ENCODE measurements around the gene SESN1. TPM values are rescaled to one million over a fixed set of nuclear protein-coding genes. Genes with fewer than 3 reads are reported as not detected.

The SESN1 gene
- total RNA-seq, 6 donors from 2014 or later, result 26.4 to 71.2 (median 31.3) TPM

DNA sequence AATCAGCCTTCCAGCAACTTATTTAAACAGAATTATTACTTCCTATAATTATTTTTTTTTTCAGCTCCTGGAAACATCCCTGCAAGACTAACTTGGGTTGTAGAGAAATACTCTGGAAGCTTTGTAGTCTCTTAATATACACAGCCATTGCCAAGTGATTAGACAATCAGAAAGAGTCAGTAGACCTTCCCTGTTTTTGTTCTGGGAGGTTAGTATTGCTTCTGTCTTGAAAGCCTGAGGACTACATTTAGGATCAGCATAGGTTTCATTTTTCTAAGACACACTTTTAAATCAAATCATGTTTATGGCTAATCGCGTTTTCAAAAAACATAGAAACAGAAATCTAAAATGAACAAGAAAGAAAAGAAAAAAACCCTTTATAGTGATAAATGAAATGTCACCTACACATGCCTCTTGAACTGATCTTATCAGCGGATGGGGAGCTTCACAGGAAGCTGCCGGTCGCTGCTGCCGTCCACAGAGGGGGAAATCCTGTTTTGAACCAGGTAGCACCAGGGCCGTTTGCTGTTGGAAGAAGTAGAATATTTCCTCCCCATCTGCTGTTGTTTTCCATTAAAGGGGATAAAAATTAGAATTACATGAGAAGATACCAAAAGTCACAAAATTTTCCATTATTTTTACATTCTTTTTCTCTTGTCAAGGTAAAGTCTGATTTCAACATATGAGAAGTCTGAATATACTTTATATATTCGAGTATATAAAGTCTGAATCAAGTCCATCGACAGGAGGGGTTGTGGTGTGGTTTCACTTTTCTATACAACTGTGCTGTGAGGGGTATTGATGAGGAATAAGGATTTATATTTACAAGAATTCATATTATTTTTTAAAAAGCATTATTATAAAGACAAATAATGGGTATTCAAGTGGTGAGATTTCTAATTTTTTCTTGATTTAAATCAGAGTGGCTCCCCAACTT, 151.8 kb downstream of the SESN1 start:
- DNase-seq (no peak), ATAC-seq (ENCODE audit: low FRiP score in 2 of 2) (no peak)
- TF ChIP-seq EP300 (IDR thresholded peaks at IDR 0.05) (no peak), POLR2AphosphoS5 (IDR thresholded peaks at IDR 0.05) (no peak), POLR2A (IDR thresholded peaks at IDR 0.05) (no peak)
- TF ChIP-seq, protein P1, sequence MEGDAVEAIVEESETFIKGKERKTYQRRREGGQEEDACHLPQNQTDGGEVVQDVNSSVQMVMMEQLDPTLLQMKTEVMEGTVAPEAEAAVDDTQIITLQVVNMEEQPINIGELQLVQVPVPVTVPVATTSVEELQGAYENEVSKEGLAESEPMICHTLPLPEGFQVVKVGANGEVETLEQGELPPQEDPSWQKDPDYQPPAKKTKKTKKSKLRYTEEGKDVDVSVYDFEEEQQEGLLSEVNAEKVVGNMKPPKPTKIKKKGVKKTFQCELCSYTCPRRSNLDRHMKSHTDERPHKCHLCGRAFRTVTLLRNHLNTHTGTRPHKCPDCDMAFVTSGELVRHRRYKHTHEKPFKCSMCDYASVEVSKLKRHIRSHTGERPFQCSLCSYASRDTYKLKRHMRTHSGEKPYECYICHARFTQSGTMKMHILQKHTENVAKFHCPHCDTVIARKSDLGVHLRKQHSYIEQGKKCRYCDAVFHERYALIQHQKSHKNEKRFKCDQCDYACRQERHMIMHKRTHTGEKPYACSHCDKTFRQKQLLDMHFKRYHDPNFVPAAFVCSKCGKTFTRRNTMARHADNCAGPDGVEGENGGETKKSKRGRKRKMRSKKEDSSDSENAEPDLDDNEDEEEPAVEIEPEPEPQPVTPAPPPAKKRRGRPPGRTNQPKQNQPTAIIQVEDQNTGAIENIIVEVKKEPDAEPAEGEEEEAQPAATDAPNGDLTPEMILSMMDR (IDR thresholded peaks at IDR 0.05), result no peak
- Histone ChIP-seq H3K36me3 (no peaks in the 10 kb centered on the region), H3K4me3 (peak overlapping the region in 1 of 4 donors; percentile 7), H3K9me3 (no peaks in the 10 kb centered on the region), H3K4me1 (peaks cover 35 to 55% (median 49%) of the 10 kb centered on the region in 4 donors), H3K27me3 (no peaks in the 10 kb centered on the region), H3K27ac (peak overlapping the region in 2 of 4 donors; percentile 81 to 84)
- WGBS, 2 donors, result 30 to 35% methylated on average over 9 of the region's 9 CpGs

DNA sequence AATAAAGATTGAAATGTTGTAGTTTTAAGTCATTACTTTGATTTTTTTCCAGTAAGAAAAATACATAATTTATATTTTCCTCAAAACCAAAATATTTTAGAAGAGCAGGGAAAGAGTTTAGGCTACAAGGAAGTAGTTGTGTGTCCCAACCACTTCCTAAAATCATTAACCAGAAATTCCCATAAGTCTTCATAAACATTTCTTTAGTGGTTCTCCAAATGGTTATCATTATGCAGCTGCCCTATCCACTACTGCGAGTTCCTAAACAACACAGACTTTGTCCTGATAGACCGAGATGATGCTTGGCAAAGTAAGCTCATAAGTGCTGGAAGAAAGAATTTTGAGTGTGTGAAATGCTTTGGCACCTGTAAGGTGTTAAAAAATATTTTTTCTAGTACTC, 152.8 kb downstream of the SESN1 start:
- no peaks in the 10 kb centered on the region for H3K9me3 ChIP-seq
- no peak for DNase-seq
- no peaks in the 10 kb centered on the region for H3K27me3 ChIP-seq
- H3K4me3 ChIP-seq, result no peak overlapping the region
- TF ChIP-seq, protein P1 (IDR thresholded peaks at IDR 0.05), result no peak
- TF ChIP-seq POLR2A (IDR thresholded peaks at IDR 0.05) (no peak), EP300 (IDR thresholded peaks at IDR 0.05) (no peak), POLR2AphosphoS5 (IDR thresholded peaks at IDR 0.05) (no peak)
- WGBS, 2 donors, result 35 to 44% methylated on average over 2 of the region's 2 CpGs
- no peak for ATAC-seq (ENCODE audit: low FRiP score in 2 of 2)
- H3K36me3 ChIP-seq, result no peaks in the 10 kb centered on the region
- H3K4me1 ChIP-seq, result peaks cover 26 to 45% (median 41%) of the 10 kb centered on the region in 4 donors
- peak overlapping the region in 2 of 4 donors; percentile 81 to 84 for H3K27ac ChIP-seq

DNA sequence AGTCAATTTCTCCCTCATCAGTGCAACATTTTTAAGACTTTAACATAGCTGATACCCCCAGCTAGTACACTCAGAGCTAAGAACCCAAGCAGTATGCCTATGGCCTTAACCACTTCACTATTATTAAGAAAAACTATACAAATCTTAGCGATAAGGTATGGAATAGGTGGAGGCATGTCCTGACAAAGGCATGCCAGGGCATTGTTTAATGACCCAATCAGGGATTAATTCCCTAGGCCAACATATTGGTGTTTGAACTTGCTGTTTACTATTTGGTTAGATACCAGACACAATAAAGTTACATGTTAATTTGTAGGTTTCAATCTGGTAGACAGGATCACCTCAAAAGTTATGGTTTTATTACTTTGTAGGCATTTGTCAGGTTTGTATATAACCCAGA, 153.4 kb downstream of the SESN1 start:
- ATAC-seq (ENCODE audit: low FRiP score in 2 of 2), result no peak

DNA sequence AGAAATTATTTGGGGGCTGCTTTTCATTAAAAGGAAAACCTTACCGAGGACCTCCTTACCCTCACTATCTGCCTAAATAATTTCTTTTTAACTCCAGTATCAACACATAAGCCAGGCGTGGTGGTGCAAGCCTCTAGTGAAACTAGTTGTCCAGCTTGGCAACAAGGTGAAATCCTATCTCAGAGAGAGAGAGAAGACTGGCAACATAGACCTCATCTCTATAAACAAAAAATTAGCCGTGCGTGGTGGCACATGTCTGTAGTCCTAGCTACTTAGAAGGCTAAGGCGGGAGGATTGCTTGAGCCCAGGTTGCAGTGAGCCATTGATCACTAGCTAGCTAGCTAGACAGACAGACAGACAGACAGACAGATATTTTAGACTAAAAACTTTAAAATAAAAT, 153.9 kb downstream of the SESN1 start:
- Histone ChIP-seq H3K36me3 (no peaks in the 10 kb centered on the region), H3K27me3 (no peaks in the 10 kb centered on the region), H3K4me1 (peaks cover 16 to 34% (median 30%) of the 10 kb centered on the region in 4 donors), H3K9me3 (no peaks in the 10 kb centered on the region), H3K27ac (no peak overlapping the region), H3K4me3 (no peak overlapping the region)
- TF ChIP-seq POLR2AphosphoS5 (IDR thresholded peaks at IDR 0.05) (no peak), EP300 (IDR thresholded peaks at IDR 0.05) (no peak), POLR2A (IDR thresholded peaks at IDR 0.05) (no peak)
- TF ChIP-seq, protein P1 (IDR thresholded peaks at IDR 0.05), result no peak
- 92 to 93% methylated on average over 5 of the region's 5 CpGs for WGBS, 2 donors
- ATAC-seq (ENCODE audit: low FRiP score in 2 of 2) (no peak), DNase-seq (no peak)

More for the DNA sequence above, 153.4 kb downstream of the SESN1 start:
- Histone ChIP-seq H3K4me1 (peaks cover 21 to 40% (median 35%) of the 10 kb centered on the region in 4 donors), H3K4me3 (no peak overlapping the region), H3K9me3 (no peaks in the 10 kb centered on the region), H3K27me3 (no peaks in the 10 kb centered on the region), H3K27ac (no peak overlapping the region), H3K36me3 (no peaks in the 10 kb centered on the region)
- no peak for DNase-seq
- TF ChIP-seq EP300 (IDR thresholded peaks at IDR 0.05) (no peak), POLR2AphosphoS5 (IDR thresholded peaks at IDR 0.05) (no peak), POLR2A (IDR thresholded peaks at IDR 0.05) (no peak)
- TF ChIP-seq, protein P1 (IDR thresholded peaks at IDR 0.05), result no peak
- WGBS, 2 donors, result 78 to 88% methylated on average over 1 of the region's 1 CpG

All from upper lobe of left lung (tissue), 6 donors.